NCI-H2196 (cell line): Measurements from ENCODE around the gene ATP11A.
"Not testable (repeated sequence)": the region's sequence is repeated elsewhere in the genome, so short reads cannot be mapped to it uniquely, and the experiment has no call there.

Experiments used
- DNase-seq: peaks from one replicate; lab custom pipeline; 2025; ENCODE audit not compliant: unreplicated experiment; lab: John Stamatoyannopoulos, UW

Gene ATP11A

DNA sequence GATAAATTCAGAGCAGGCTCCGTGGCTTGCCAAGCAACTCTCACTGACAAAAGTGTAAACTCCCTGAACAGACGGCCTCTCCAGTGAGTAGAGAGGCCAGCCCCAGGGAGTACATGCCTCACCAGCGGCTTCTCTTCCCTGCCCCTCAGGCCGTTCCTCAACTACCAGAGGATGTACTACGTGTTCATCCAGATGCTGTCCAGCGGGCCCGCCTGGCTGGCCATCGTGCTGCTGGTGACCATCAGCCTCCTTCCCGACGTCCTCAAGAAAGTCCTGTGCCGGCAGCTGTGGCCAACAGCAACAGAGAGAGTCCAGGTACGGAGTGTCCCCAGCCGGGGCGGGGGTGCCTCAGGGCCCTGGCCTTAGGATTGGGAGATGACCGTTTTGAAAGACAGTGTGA is 185.8 kb downstream of the ATP11A start:
- no peak for DNase-seq

DNA sequence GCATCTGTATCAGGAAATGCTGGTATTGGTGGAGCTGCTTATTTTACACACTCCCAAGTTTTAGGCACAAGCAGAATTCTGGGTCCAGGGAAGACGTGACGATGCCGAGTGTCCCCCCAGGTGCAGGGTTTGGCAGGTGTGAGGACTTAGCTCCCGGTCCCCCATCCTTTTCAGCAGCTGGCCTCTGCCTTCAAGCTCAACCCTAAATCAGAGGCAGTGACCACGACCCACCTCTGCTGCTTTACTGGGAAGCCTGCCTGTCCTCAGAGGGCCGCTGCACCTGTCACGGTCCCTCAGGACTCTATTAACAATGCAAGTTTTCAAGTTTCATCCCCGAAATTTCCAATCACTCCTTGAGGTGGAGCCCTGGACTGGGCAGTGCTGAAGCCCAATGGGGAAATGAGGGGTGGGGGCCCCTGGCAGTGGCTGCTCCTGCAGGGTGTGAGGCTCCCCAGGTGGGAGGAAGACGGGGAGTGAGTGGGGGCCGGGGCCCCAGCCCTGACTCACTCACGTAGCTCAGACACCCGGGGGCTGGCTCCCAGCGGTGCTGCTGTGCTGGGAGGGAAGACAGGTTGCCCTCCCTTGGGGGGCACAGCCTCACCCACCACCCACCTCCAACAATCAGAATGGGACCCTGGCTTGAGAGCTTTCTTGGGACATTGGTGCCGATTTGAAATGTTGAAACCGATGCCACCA is 186.6 kb downstream of the ATP11A start:
- no peak for DNase-seq

DNA sequence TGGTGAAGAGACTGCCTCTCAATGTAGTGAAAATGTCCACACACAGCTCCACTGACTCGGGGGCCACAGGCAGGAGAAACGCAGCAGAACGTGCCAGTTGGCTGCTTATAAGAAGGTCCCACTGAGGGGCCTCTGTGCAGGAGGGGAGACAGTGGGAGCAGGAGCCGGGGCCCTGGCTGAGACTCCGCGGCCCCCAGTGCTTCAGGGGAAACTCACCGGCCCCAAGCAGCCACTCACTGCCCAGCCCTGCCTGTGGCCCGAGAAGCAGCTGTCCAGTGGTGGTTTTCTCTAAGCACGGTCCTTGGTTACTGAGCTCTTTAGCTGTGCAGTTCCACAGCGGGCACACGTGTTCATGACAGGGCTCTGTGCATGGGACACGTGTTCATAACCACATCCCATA is 187.2 kb downstream of the ATP11A start:
- no peak for DNase-seq

DNA sequence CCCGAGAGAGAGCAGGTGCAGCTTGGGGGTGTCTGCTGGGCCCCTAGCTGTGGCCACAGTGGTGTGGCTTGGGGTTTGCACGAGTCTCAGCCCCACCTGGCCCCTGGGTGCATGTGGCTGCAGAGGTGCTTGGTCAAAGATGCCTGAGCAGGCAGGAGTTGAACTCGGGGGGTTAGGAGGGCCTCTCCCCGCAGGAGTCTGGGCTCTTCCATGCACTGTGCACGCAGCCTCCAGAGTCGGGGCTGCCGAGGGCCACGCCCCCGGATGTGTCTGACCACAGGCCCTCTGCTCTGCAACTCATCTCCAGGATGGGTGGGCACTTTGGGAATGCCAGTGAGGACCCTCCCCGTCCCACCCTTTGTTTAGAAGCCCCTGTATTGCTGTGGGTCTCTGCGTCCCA is 187.7 kb downstream of the ATP11A start:
- DNase-seq, result no peak

DNA sequence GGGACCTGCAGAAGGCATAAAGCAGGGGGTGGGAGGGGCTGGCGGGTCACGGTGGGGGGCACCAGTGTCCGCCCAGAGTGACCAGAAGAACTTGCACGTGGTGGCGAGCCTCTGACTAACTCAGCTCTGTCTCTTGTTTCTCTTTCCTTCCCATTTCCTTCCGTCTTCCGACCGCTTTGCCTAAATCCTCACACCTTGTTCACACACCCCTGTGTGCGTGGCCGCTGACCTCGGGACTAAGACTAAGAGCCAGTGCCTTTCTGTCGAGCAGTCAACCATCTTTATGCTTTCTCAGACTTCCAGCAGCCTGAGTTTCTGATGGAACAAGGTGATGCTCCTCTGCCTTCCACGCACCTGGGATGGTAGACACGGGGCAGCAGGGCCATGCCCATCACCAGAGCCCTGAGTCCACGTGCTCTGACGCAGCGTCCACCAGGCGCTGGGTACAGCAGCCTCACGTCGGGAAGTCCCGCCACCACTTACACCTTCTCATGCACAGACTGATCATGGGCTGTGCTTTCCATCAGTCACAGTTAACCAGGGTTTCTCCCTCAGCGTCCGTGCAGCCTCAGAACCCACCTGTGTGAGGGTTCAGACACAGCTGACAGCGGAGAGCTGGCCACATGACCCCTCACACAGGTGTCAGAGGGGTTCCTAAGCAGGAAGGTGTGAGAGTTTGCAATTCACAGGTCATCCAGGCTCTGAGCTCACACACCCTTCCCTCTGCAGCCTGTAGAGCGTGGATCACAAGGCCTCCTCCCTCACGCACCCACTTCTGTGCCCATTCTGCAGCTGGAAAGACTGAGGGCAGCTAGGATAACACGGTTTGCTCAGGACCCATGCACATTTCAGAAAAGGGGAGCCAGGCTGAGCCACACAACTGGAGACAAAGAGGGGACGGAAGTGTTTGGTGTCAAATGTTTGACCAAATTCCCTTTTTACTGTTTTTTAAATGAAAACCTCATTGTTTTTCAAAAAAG is 188.4 kb downstream of the ATP11A start:
- DNase-seq, result no peak

DNA sequence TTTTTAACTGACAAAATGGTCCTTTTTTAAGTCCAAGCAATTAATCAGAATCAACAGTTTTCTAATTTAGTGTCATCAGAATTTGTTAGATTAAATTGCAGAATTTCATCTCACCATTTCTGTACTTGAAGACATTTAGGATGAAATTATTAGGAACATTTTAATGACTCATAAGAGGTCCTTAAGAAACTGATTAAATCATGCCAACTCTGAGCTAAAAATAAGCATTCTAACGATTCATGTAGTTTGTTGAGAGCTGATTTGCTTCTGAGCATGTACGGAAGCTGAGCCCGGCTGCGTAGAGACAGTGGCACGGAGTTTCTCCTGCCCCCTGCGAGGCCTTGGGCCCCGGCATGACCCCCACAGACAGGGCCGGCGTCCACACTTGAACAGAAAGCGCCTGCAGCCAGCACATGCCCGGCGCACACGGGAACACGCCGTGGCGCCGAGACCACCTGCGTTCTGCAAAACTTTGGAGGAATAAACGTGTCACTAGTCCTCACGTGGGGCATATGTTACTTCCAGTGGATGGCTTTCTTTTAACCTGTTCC is 189.5 kb downstream of the ATP11A start:
- no peak for DNase-seq

DNA sequence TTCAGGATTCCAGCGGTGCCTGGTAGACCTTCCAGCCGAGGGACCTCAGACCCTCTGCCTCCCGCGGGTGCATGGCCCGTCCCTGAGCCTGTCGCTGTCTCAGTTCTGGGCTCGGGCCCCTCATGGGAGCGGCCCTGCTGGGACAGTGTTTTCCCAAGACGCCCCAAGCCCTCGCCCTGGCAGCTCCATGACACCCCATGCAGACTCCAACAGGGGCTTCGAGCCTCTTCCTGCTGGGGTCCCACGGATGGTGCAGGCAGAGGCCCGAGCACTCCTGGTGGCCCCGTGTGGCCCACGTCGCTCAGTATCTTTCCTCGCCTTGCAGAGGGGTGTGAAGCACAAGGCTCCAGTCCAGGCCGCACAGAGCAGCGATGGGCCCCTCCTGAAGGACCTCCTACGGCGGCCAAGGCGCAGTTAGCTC is 190.4 kb downstream of the ATP11A start:
- DNase-seq, result no peak

DNA sequence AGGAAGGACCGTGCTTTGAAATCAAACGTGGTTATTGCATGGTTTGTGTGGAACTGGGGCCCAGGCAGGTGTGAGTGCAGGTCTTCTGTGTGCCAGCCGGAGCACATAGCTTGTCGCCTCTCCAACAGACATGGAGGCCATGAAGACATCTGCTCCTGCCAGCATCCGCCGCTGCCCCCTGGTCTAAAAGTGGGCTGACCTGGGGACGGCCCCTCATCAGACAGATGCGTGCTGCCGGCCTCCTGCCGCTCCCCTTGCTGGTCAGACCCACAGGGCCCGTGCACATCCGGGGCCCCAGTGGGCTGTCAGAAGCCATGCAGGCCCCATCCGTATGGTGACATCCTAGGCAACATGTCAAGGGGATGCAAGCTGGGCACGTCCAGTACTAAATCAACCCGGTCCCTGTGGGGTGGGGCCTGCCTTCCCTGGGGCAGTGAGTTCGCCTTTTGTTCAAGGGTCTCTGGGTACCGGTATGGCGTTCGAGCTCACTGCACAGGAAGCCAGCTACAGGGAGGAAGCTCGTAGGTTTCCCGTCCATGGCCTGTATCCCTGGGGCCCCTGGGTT is 191.2 kb downstream of the ATP11A start:
- no peak for DNase-seq

DNA sequence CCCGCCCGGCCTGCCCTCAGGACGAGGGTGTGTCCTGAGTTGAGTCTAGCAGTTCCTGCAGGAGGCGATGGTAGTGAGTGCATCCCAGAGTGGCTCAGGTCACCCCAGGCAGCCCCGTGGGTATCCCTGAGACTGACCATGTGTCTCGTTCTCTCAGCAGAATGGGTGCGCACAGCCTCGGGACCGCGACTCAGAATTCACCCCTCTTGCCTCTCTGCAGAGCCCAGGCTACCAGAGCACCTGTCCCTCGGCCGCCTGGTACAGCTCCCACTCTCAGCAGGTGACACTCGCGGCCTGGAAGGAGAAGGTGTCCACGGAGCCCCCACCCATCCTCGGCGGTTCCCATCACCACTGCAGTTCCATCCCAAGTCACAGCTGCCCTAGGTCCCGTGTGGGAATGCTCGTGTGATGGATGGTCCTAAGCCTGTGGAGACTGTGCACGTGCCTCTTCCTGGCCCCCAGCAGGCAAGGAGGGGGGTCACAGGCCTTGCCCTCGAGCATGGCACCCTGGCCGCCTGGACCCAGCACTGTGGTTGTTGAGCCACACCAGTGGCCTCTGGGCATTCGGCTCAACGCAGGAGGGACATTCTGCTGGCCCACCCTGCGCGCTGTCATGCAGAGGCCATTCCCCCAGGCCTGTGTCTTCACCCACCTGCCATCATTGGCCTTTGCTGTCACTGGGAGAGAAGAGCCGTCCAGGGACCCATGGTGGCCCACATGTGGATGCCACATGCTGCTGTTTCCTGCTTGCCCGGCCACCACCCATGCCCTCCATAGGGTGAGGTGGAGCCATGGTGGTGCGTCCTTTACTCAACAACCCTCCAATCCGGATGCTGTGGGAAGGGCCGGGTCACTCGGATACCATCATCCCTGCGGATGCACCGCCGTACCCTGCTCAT is 192.1 kb downstream of the ATP11A start:
- no peak for DNase-seq

DNA sequence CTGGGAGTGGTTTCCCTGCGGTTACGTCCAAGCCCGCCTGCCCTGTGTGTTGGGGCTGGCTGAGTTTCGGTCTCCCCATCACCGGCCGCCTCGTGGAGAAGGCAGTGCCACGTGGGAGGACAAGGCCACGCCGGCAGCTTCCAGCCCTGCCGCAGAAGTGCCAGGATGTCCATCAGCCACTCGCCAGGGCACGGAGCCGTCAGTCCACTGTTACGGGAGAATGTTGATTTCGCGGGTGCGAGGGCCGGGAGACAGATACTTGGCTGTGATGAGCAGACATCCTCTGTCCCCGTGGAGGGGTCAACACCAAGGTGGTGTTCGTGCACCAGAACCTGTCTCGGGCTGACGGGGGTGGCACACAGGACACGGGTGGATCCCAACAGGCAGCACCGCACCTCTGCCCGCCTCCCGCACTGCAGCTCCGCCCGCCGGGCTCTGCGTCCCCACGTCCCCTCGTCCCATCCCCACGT is 192.8 kb downstream of the ATP11A start:
- no peak for DNase-seq

DNA sequence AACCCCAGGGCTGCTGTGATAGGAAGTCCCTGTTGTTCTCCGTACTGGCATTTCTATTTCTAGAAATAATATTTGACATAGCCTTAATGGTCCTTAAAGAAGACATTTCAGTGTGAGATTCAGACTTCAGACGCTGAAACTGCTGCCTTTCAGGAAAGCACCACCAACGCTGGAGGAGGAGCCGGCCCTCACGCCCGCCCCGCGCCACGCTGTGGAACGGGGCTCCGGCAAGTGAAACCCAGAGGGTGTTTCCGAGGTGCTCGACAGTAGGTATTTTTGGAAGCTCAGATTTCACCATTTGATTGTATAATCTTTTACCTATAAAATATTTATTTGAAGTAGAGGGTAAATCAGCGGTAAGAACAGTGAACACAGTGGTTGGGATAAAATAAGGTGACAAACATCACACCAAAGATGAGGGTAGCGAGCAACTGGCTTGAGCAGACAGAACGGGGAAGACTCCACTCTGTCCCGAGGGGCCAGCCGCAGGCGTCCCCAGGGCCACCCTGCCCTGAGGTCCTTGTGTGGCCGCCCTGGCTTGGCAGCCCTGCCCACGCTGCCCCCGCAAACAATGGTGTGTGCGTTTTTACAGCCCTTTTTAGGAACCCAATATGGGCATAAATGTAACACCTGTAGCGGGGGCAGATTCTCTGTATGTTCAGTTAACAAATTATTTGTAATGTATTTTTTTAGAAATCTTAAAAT is 193.6 kb downstream of the ATP11A start:
- no peak for DNase-seq

DNA sequence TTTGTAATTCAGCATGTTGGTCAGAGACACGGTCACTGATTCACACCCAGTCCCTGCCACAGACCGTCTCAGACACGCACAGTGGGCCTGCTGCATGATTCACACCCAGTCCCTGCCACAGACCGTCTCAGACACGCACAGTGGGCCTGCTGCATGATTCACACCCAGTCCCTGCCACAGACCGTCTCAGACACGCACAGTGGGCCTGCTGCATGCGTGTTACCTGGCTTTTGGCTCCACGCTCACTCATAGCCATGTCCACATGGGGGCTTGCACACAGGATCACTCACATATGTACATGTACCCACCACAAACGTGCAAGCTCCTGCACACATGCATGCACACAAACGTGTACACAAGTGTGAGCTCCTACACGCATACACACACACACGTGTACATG is 194.9 kb downstream of the ATP11A start:
- not testable (repeated sequence) for DNase-seq

DNA sequence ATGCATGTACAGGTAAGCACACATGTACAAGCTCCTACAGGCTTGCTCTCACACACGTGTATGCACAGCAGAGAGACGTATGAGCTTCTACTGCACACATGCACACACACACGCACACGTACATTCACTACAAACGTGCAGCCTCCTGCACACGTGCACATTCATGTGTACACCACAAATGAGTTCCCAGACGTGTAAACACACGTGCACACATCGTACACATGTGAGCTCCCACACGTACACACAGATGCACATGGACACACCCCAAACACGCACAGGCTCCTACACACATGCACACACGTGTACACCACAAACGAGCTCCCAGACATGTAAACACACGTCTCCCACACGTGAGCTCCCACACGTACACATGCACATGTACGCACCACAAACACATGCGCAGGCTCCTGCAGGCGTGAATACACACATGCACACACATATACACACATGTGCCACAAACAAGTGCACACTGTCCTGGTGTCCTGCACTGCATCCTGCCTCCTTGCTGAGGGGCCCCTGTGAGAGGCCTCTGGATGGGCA is 195.5 kb downstream of the ATP11A start:
- no peak for DNase-seq

DNA sequence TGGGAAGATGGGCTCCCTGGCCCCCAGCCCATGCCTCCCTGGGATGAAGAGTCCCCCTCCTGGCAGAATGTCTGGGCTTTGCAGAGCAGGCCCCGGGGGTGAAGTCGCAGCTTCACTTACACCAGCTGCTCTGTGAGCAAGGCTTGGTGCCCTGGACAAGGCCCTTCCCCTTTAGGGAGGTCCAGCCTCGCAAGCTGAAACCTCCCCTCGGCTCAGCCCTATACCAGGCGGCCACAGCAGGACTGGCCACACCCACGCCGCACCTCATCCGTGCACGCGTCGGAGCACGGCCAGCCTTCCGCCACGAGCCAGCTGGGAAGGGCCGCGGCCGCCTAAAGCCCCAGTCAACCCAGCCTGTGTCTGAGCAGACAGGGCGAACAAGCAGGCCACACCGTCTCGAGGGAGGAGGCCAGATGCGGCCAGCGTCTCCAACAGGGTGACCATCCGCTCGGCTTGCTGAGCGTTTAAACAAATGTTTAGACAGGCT is 196.0 kb downstream of the ATP11A start:
- peak; percentile 81 for DNase-seq

DNA sequence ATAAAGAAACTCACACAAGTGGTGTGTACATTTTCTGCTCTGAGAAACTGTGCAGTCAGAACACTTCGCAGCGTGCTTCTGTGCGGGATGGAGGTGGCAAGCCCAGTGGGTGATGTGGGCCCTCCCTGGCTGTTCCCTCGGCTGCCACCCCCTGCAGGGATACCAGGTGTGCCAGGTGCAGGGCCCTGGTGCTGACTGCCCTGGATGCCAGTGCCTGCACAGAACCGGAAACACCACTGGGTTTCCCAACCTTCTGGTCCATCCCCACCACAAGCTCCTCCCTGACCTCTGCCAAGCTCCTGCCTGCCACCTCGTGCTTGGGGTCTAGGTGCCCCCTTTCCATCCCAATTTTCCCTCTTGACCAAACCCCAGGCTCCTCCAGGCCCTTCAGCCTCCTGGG is 197.3 kb downstream of the ATP11A start:
- peak; percentile 3 for DNase-seq

DNA sequence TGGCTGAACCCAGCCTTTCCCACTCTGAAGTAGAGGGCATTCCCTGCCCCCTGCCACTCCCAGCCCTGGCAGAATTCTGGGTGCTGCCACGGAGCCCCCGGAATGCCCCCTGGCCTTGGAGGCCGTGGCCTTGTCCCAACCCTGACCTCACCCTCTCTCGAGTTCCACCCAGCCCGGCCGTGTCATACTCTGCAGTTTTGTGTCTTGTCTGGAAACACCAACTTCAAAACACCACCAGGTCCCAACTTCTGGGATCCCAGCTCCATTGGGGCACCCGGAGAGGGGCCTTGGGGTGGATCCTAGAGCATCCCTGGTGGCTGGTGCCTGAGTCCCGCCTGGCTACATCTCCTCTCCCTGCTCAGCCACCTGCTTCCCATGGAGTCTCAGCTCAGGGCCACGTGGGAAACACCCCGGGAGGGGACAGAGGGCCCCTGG is 197.7 kb downstream of the ATP11A start:
- DNase-seq, result no peak

DNA sequence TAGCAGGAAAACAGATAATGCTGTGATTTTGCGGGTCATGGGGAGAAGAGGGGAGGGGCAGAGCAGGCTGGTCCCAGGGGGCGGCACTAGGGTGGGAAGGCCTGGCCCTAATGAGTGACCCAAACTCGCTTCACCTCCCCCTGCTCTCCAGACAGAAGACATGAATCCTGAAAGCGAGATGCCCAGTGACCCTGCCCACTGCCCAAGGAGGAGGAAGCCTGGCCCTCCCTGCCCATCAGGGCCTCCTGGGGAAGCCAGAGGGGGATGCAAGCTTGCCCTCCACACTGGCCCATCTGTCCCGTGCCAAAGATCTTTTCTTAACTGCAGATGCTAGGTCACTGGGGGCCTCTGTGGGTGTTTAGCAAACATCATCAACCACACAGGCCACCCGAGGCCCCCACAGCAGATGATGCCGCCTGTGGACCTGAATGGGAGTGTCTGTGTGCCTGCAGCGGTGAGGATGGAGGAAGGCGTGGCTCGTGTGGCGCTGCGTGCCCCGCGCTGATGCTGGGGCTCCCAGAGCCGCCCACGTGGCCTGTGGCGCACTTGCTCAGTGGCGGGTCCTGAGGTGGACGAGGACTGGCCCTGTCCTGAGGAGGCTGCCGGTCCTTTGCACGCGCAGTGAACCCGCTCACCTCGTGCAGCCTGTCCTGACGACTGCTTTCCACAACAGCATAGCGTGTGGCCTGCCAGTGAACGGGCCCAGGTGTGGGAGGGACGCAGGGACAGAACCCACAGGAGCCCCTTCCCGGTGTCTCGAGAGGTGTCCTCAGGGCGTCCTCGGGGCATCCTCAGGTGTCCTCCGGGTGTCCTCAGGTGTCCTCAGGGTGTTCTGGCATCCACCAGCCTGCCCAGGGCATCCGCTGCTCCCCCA is 198.6 kb downstream of the ATP11A start:
- DNase-seq, result no peak
